BJ (cell line): ENCODE results near the gene PLEKHB1. TPM values are rescaled to one million over a fixed set of nuclear protein-coding genes. Genes with fewer than 3 reads are reported as not detected.
A peak's percentile ranks its signal among the peaks of the same experiment; 100 is the strongest.

Source experiments
- CTCF ChIA-PET: fragments of 350-600 bp; formaldehyde crosslinking; extraction: SDS; loops from one replicate; lab custom pipeline; 2021; ENCODE audit warnings: antibody characterized with exemption, inconsistent platforms; lab: Yijun Ruan, JAX
- POLR2A ChIA-PET: fragments of 300-600 bp; sonication (Branson Sonifier 250); formaldehyde crosslinking; extraction: SDS; loops from one replicate; lab custom pipeline; 2021; ENCODE audit warnings: antibody characterized with exemption; lab: Charles Lee
- DNase-seq: peaks from one replicate; pipeline ENCODE4 v3.0.0-alpha.2; 2011; ENCODE audit warnings: low read depth
- H3K27me3 ChIP-seq: 2 replicates; pipeline ENCODE4 v1.6.0; 2011; ENCODE audit warnings: low read length; ENCODE audit not compliant: control insufficient read depth, insufficient read depth
- H3K36me3 ChIP-seq: 2 replicates; pipeline ENCODE4 v1.5.1; 2011; ENCODE audit warnings: low read length; ENCODE audit not compliant: control insufficient read depth, insufficient read depth
- H3K4me3 ChIP-seq: 2 replicates; pipeline ENCODE4 v1.5.1; 2011; ENCODE audit warnings: low read depth, mild to moderate bottlenecking, control low read depth, low read length
- polyA plus RNA-seq: library from polyadenylated mRNA; depleted of rRNA; stranded (reverse); fragments of >200 nt; gene quantifications from 2 replicates; pipeline ENCODE4 v1.2.3, GENCODE V29; 2011
- TF ChIP-seq, protein P1 (sequence below): IDR thresholded peaks from 2 replicates; pipeline ENCODE4 v1.5.1; 2011; ENCODE audit warnings: low read depth, mild to moderate bottlenecking, control low read depth, inconsistent platforms, low read length, moderate library complexity; ENCODE audit not compliant: insufficient read depth

PLEKHB1 gene
- polyA plus RNA-seq, 1 experiment: 0.40 TPM

DNA sequence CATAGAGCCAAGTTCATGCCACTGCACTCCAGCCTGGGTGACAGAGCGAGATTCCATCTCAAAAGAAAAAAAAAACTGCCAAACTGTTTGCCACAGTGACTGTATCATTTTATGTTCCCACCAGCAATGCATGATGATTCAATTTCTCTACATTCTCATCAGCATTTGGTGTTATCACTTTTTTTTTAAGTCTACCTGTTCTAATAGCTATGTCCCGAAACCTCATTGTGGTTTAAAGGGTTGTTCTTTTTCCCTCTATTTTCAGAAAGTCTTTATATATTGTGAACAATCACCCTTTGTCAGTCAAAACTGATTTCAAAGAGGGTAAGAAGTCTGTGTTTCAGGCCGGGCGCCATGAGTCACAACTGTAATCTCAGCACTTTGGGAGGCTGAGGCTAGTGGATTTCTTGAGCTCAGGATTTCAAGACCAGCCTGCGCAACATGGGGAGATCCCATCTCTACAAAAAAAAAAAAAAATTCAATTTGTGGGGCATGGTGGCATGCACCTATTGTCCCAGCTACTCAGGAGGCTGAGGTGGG, 33.7 kb upstream of the PLEKHB1 start:
- DNase-seq: no peak
- TF ChIP-seq, protein P1, sequence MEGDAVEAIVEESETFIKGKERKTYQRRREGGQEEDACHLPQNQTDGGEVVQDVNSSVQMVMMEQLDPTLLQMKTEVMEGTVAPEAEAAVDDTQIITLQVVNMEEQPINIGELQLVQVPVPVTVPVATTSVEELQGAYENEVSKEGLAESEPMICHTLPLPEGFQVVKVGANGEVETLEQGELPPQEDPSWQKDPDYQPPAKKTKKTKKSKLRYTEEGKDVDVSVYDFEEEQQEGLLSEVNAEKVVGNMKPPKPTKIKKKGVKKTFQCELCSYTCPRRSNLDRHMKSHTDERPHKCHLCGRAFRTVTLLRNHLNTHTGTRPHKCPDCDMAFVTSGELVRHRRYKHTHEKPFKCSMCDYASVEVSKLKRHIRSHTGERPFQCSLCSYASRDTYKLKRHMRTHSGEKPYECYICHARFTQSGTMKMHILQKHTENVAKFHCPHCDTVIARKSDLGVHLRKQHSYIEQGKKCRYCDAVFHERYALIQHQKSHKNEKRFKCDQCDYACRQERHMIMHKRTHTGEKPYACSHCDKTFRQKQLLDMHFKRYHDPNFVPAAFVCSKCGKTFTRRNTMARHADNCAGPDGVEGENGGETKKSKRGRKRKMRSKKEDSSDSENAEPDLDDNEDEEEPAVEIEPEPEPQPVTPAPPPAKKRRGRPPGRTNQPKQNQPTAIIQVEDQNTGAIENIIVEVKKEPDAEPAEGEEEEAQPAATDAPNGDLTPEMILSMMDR: no peak
- Histone ChIP-seq H3K4me3 (no peak overlapping the region), H3K27me3 (peaks cover 2% of the 10 kb centered on the region; the same call in 1 of the 2 replicates), H3K36me3 (no peaks in the 10 kb centered on the region)
- ChIA-PET CTCF (interaction anchor here (1.7 kb wide), 1 partner anchor 13 kb away, joined by 5 read pairs; no protein-coding TSS in a partner anchor), POLR2A (no interaction called here)

GRCh38 chr11:73614591-73614990, 31.8 kb upstream of the PLEKHB1 start:
- Histone ChIP-seq H3K36me3 (no peaks in the 10 kb centered on the region), H3K27me3 (no peaks in the 10 kb centered on the region), H3K4me3 (no peak overlapping the region)
- POLR2A ChIA-PET: no interaction called here
- TF ChIP-seq, protein P1: no peak
- DNase-seq: no peak
- CTCF ChIA-PET: interaction anchor here (1.6 kb wide), 1 partner anchor 11 kb away, joined by 6 read pairs; no protein-coding TSS in a partner anchor

DNA sequence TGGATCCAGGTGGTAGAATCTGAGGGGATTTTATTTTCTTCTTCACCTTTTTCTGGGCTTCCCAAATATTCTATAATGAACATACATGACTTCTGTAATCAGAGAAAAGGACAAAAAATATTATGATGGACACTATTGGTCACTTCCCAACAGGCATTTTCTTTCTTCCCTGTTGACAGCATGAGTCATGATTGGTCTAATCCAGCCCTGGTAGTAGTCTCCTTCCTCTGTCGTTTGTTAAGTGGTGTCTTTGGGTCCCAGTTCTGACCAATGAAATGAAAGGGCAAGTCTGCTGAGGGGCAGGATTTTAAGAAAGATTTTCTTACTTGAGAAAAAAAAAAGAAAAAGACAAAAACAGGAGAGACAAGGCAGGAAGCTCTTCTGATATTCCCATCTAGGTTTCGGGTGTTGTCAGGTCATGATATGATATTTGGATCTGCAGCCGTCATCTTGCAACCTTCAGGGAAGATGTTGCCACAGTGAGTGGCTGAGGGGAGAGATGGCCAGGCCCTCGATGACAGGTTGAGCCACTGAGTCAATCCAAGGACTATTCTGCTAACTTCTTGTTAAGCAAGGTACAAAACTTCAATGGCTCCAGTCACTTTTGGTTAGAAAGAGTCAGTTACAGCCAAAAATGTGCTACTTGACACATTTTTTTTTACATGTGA, 23.3 kb upstream of the PLEKHB1 start:
- ChIA-PET CTCF (interaction anchor here (0.6 to 3.1 kb wide), 5 partner anchors 18 to 331 kb away, joined by 3 to 19 read pairs (median 3); no protein-coding TSS in a partner anchor), POLR2A (no interaction called here)
- Histone ChIP-seq H3K4me3 (no peak overlapping the region), H3K27me3 (peaks cover 4% of the 10 kb centered on the region), H3K36me3 (no peaks in the 10 kb centered on the region)
- TF ChIP-seq, protein P1: no peak
- DNase-seq: no peak

DNA sequence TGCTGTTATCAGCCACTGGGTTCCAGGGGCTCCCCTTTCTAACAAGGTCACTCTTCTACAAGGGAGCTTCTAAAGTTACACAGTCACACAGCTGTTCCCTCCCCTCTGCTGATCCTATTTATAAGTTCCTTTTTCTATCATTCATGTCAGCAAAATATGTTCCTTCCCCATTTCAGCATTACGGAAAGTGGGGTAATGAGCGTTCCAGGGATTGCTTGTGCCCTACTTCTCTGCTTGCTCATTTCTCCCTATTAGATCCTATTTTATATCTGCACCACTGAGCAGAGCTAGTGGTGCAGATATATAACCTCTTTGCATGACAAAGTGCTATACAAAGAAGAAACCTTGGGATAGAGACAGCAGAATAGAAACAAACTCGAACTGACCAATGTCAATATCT, 22.7 kb upstream of the PLEKHB1 start:
- no peak for DNase-seq
- CTCF ChIA-PET: interaction anchor here (0.6 to 3.5 kb wide), 6 partner anchors 19 to 332 kb away, joined by 3 to 22 read pairs (median 3); no protein-coding TSS in a partner anchor
- TF ChIP-seq, protein P1: no peak
- peaks cover 8% of the 10 kb centered on the region for H3K27me3 ChIP-seq
- POLR2A ChIA-PET: no interaction called here
- no peaks in the 10 kb centered on the region for H3K36me3 ChIP-seq
- no peak overlapping the region for H3K4me3 ChIP-seq

GRCh38 chr11:73625696-73626318, 20.6 kb upstream of the PLEKHB1 start:
- CTCF ChIA-PET: interaction anchor here (0.6 to 3.5 kb wide), 38 partner anchors 9 to 328 kb away, joined by 3 to 77 read pairs (median 4); partner anchors contain the start of genes FAM168A and PLEKHB1
- POLR2A ChIA-PET: no interaction called here
- TF ChIP-seq, protein P1: peak; percentile 92

More at GRCh38 chr11:73625696-73626318, 20.6 kb upstream of the PLEKHB1 start:
- peak; percentile 16 for DNase-seq
- H3K27me3 ChIP-seq: peaks cover 9% of the 10 kb centered on the region
- H3K4me3 ChIP-seq: 0 out of 2 replicates have a peak overlapping the region, but pooled peaks have one; percentile 11
- no peaks in the 10 kb centered on the region for H3K36me3 ChIP-seq
